ENCODE measurements around the gene DTHD1.

GRCh38 chr4:36386691-36387090, 105.3 kb downstream of the DTHD1 start:
- TF ChIP-seq SUZ12 (IDR thresholded peaks at IDR 0.05; ENCODE audit: extremely low read depth, insufficient read depth, insufficient read length) (no peak), YY1 (IDR thresholded peaks at IDR 0.05; ENCODE audit: insufficient read depth, insufficient read length) (no peak)

Data from NT2/D1 (cell line).